ENCODE results near the gene KRTAP5-2. TPM values are rescaled to one million over a fixed set of nuclear protein-coding genes. Genes with fewer than 3 reads are reported as not detected.

KRTAP5-2 gene
- total RNA-seq, 1 donor from 2014 or later: not detected

DNA sequence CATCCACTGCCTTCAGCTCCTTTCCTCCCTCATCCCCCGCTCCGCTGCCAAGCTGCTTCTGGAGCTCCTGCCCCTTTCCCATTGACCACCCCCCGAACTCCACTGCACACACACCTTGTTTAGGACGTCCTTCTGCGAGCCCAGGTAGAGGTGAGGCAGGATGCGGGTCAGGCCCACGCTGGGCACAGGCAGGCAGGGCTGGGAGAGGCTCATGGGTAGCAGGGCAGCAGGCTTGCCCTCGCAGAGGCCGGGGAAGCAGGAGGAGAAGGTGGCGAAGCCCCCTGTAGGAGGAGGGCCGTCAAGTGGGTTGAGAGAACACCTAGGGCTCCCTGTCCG, 39.4 kb downstream of the KRTAP5-2 start:
- Mint-ChIP-seq H3K9me3 (no peaks in the 10 kb centered on the region), H3K4me1 (ENCODE audit: unreplicated experiment) (no peaks in the 10 kb centered on the region), H3K36me3 (no peaks in the 10 kb centered on the region), H3K27me3 (peaks cover under 1% of the 10 kb centered on the region), H3K27ac (no peak overlapping the region), H3K4me3 (no peak overlapping the region)
- no peak for DNase-seq (ENCODE audit: extremely low spot score, unreplicated experiment)
- TF ChIP-seq, protein P1, sequence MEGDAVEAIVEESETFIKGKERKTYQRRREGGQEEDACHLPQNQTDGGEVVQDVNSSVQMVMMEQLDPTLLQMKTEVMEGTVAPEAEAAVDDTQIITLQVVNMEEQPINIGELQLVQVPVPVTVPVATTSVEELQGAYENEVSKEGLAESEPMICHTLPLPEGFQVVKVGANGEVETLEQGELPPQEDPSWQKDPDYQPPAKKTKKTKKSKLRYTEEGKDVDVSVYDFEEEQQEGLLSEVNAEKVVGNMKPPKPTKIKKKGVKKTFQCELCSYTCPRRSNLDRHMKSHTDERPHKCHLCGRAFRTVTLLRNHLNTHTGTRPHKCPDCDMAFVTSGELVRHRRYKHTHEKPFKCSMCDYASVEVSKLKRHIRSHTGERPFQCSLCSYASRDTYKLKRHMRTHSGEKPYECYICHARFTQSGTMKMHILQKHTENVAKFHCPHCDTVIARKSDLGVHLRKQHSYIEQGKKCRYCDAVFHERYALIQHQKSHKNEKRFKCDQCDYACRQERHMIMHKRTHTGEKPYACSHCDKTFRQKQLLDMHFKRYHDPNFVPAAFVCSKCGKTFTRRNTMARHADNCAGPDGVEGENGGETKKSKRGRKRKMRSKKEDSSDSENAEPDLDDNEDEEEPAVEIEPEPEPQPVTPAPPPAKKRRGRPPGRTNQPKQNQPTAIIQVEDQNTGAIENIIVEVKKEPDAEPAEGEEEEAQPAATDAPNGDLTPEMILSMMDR (conservative IDR thresholded peaks at IDR 0.05): no peak

DNA sequence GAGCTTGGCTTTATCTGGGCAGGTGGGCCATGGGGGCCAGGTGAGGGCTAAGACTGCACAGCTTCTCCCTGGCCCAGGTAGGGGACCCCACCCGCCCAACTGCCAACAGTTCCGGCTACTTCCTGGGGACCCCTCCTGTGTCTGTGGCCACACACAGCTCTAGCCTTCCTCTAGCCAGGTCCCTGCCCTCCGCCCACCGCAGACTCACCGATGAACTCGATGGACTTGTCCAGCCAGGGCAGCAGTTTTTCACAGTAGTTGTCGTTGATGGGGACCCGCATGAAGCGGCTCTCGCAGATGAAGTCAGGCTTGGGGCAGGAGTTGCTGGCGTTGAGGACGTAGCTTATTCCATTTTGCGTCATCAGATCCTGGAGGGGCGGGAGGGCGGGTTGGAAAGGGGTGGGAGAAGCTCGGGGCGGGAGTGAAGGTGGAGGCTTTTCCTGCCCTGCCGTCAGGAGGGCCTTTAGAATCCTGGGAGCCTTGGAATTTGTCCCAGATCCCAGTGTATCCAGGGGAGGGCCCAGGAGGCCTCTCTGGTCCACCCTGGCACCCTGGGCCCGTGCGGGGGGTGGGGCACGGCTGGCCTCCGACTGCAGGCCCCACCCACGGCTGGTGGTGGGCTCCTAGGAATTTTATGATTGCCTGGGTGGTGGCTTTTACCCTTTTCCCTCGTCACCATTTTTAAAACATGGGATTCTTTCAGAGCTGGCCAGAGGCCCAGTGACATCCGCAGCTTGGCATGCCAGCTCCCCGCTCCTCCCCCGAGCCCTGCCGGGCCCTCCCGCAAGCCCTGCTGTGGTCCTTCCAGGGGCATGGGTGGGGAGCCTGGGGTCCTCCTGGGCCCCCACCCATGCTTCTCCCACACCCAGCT, 40.0 kb downstream of the KRTAP5-2 start:
- no peaks in the 10 kb centered on the region for H3K9me3 Mint-ChIP-seq
- TF ChIP-seq, protein P1 (conservative IDR thresholded peaks at IDR 0.05): no peak
- no peak overlapping the region for H3K4me3 Mint-ChIP-seq
- DNase-seq (ENCODE audit: extremely low spot score, unreplicated experiment): peak; percentile 64
- H3K4me1 Mint-ChIP-seq (ENCODE audit: unreplicated experiment): no peaks in the 10 kb centered on the region
- peaks cover 7% of the 10 kb centered on the region for H3K27me3 Mint-ChIP-seq
- H3K27ac Mint-ChIP-seq: no peak overlapping the region
- H3K36me3 Mint-ChIP-seq: no peaks in the 10 kb centered on the region

- Mint-ChIP-seq H3K27ac (no peak overlapping the region), H3K4me1 (ENCODE audit: unreplicated experiment) (no peaks in the 10 kb centered on the region), H3K27me3 (peaks cover 10% of the 10 kb centered on the region), H3K4me3 (no peak overlapping the region), H3K36me3 (no peaks in the 10 kb centered on the region), H3K9me3 (no peaks in the 10 kb centered on the region)
- TF ChIP-seq, protein P1 (conservative IDR thresholded peaks at IDR 0.05): no peak
- no peak for DNase-seq (ENCODE audit: extremely low spot score, unreplicated experiment)
Measured at GRCh38 chr11:1557051-1557884, 40.8 kb downstream of the KRTAP5-2 start.

DNA sequence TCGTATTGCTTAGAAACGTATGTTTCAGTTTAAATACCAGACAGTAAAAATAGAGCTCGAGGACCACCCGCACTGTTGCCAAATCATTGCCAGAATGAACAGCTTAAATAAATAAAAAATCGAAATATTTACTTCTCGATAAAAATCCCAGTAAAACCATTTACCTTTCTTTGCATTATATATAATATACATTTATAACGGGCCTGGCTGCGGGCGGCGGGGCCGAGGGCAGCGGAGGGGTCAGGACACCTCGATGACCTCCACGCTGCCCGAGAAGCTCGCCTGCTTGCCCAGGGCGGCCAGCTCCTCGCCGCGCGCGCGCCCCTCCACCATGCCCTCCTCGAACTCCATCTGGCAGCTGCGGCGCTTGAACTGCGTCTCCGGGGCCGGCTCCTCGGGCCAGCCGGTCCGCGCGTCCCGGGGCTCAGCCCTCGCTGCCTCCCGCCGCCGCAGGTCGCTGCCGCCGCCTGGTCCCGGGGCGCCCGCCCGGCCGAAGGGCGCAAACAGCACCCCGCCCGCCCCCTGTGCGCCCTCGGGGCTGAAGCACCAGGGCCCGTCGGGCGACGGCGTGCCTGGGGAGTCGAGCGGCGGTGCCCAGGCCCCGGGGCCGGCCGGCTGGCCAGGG, 41.7 kb downstream of the KRTAP5-2 start:
- TF ChIP-seq, protein P1 (conservative IDR thresholded peaks at IDR 0.05): no peak
- H3K4me3 Mint-ChIP-seq: no peak overlapping the region
- H3K9me3 Mint-ChIP-seq: no peaks in the 10 kb centered on the region
- peaks cover 10% of the 10 kb centered on the region for H3K27me3 Mint-ChIP-seq
- no peaks in the 10 kb centered on the region for H3K36me3 Mint-ChIP-seq
- no peak for DNase-seq (ENCODE audit: extremely low spot score, unreplicated experiment)
- no peaks in the 10 kb centered on the region for H3K4me1 Mint-ChIP-seq (ENCODE audit: unreplicated experiment)
- H3K27ac Mint-ChIP-seq: no peak overlapping the region

DNA sequence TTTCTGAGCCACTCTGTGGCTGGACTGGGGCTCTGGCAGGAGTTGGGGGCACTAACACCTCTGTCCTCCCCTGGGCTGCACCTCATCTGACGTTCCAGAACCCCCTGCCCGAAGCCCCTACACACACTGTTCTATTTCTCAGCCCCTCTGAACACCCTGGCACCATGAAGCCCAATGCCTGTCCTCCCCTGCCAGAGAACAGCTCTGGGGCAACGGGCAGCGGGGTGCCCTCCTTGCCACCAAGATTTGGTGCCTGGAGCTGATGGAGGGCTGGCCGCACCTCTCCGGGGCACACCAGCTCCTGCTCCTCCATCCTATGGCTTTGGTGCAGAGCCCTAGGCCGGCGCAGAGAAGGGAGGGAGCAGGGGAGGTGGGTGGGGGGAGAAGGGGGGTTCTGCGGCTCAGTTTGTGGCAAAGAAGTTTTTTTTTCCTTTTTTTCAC, 42.4 kb downstream of the KRTAP5-2 start:
- Mint-ChIP-seq H3K36me3 (no peaks in the 10 kb centered on the region), H3K27me3 (peaks cover 10% of the 10 kb centered on the region), H3K4me3 (no peak overlapping the region), H3K9me3 (no peaks in the 10 kb centered on the region), H3K27ac (no peak overlapping the region), H3K4me1 (ENCODE audit: unreplicated experiment) (no peaks in the 10 kb centered on the region)
- TF ChIP-seq, protein P1 (conservative IDR thresholded peaks at IDR 0.05): no peak
- no peak for DNase-seq (ENCODE audit: extremely low spot score, unreplicated experiment)
